Stomach (tissue), 4 donors: ENCODE measurements around the gene CFAP221.

Source experiments
- POLR2AphosphoS5 ChIP-seq, 3 donors: sonication (generic); formaldehyde crosslinking; IDR thresholded peaks; one replicate each; pipeline ENCODE4 v1.6.1; 2016; ENCODE audit warnings: antibody characterized with exemption in 3 of 3
- TF ChIP-seq, protein P1 (sequence below), 7 experiments: fragments of 450-650 bp in 4 of 7; fragments of 200-600 bp in 3 of 7; sonication (generic) in 3 of 7; IDR thresholded peaks; one replicate each; pipeline ENCODE4 v1.5.1; 2016 to 2019; ENCODE audit warnings: antibody characterized with exemption in 7 of 7, control low read depth in 2 of 7, mild to moderate bottlenecking in 1 of 7

DNA sequence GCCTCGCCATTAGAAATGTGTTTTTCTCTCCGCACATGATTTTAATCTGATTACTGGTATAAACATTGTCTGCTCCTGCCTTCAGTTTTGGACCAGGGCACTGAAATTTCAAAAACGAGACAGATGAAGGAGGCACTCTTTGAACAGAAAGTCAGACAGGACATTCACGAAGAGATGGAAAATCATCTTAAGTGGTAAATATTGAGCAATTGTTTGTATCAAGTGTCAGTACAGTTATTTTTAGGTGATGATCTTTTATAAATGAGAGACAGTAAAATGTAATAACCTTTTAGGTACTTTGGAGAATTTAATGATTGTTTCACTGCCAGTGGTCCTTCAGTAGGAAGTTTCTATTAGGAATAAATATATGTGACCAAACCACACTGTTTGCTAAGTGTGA, 60.8 kb downstream of the CFAP221 start:
- TF ChIP-seq, protein P1, sequence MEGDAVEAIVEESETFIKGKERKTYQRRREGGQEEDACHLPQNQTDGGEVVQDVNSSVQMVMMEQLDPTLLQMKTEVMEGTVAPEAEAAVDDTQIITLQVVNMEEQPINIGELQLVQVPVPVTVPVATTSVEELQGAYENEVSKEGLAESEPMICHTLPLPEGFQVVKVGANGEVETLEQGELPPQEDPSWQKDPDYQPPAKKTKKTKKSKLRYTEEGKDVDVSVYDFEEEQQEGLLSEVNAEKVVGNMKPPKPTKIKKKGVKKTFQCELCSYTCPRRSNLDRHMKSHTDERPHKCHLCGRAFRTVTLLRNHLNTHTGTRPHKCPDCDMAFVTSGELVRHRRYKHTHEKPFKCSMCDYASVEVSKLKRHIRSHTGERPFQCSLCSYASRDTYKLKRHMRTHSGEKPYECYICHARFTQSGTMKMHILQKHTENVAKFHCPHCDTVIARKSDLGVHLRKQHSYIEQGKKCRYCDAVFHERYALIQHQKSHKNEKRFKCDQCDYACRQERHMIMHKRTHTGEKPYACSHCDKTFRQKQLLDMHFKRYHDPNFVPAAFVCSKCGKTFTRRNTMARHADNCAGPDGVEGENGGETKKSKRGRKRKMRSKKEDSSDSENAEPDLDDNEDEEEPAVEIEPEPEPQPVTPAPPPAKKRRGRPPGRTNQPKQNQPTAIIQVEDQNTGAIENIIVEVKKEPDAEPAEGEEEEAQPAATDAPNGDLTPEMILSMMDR (IDR thresholded peaks at IDR 0.05), result no peak
- no peak for TF ChIP-seq POLR2AphosphoS5 (IDR thresholded peaks at IDR 0.05)
